Measurements from ENCODE around the gene C8G.

C8G gene

DNA sequence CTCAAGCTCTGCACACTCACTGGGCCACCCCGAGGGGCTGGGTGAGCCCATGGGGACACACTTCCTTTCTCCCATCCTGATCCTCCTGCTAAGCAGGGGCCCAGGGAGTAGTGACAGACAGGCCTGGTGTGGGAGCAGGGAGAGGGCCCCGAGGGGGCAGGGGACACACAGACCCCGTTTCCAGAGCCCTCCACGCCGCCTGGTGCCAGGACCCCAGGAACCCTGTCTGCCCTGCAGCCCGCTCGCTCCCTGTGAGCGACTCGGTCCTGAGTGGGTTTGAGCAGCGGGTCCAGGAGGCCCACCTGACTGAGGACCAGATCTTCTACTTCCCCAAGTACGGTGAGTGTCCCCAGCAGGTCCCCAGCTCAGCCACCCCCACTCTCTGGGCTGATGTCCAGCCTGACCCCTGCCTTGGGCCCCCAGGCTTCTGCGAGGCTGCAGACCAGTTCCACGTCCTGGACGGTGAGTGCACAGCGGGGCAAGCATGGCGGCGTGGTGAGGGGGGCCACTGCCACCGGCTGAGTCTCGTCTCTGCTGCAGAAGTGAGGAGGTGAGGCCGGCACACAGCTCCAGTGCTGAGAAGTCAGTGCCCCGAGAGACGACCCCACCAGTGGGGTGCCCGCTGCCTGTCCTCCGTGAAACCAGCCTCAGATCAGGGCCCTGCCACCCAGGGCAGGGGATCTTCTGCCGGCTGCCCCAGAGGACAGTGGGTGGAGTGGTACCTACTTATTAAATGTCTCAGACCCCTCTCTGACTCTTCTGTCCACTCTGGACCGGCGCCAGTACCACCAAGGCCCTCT, 1.4 kb downstream of the C8G start:
- Histone ChIP-seq H3K4me3 (no peak overlapping the region), H4K20me1 (peaks cover 24 to 29% (median 27%) of the 10 kb centered on the region in 11 experiments; a peak in 21 of 22 replicates), H3K9me3 (replicated peaks in 1 of 11) (no peaks in the 10 kb centered on the region), H3K4me2 (peak overlapping the region in 3 of 11 experiments; percentile 39 to 65 (median 57); a peak in 3 of 22 replicates), H3K9ac (peak overlapping the region in 3 of 11 experiments; percentile 9 to 23 (median 21); a peak in 3 of 22 replicates), H3K4me1 (peaks cover 35 to 67% (median 55%) of the 10 kb centered on the region in 10 experiments), H3K36me3 (peaks cover 16 to 22% (median 19%) of the 10 kb centered on the region in 11 experiments), H3K27me3 (no peaks in the 10 kb centered on the region), H3K27ac (no peak overlapping the region)
- no peak for TF ChIP-seq Cebpa-rat (IDR thresholded peaks at IDR 0.05)

DNA sequence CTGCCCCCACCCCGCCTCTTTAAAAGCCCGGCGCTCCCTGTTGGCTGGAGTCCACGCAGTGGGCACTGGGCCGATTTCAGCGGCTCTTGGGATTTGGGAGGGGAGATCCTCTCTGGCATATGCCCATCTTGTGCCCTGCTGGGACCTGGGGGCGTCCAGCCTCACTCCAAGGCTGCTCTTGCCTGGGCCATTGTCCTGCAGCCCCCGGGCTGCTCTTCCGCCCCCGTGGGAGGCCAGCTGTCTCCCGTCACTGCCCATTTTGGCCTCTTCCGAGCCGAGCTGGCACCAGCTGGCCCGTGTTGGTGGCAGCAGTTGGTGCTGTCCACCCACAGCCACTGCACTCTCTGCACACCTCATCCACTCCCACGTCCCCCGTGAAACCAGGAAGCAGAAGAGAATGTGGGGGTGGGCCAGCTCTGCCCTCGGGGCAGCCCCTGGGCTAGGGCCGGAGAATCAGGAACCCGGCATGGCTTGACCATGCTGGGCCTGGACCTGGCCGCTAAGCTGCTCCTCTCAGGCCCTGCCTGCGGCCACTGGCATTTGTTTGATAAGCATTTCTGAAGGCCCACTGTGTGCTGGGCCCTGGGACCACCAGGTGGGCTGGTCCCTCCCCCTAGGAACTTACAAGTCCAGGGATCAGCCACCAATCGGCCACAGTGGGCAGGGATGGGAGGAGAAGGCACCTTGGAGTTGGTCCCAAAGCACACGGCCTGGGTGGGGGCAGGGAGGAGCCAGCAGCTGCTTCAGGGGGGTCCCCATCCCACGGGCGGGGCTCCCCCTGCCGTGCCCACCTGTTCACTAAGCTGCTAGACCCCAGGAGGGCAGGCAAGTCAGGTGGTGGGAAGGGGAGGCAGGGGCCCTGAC, 2.2 kb downstream of the C8G start:
- TF ChIP-seq Cebpa-rat (IDR thresholded peaks at IDR 0.05) = no peak
- H3K9me3 ChIP-seq (replicated peaks in 1 of 11) = no peaks in the 10 kb centered on the region
- peaks cover 15 to 21% (median 19%) of the 10 kb centered on the region in 11 experiments; a peak in 21 of 22 replicates for H4K20me1 ChIP-seq
- H3K4me2 ChIP-seq = peak overlapping the region in 4 of 11 experiments; percentile 3 to 65 (median 42); a peak in 5 of 22 replicates
- H3K27me3 ChIP-seq = no peaks in the 10 kb centered on the region
- H3K27ac ChIP-seq = peak overlapping the region in 3 of 11 experiments; percentile 0 to 28 (median 18); a peak in 3 of 22 replicates
- peaks cover 35 to 63% (median 55%) of the 10 kb centered on the region in 10 experiments for H3K4me1 ChIP-seq
- H3K4me3 ChIP-seq = no peak overlapping the region
- H3K9ac ChIP-seq = peak overlapping the region in 7 of 11 experiments; percentile 3 to 52 (median 23); a peak in 10 of 22 replicates
- peaks cover 7 to 14% (median 11%) of the 10 kb centered on the region in 11 experiments for H3K36me3 ChIP-seq

DNA sequence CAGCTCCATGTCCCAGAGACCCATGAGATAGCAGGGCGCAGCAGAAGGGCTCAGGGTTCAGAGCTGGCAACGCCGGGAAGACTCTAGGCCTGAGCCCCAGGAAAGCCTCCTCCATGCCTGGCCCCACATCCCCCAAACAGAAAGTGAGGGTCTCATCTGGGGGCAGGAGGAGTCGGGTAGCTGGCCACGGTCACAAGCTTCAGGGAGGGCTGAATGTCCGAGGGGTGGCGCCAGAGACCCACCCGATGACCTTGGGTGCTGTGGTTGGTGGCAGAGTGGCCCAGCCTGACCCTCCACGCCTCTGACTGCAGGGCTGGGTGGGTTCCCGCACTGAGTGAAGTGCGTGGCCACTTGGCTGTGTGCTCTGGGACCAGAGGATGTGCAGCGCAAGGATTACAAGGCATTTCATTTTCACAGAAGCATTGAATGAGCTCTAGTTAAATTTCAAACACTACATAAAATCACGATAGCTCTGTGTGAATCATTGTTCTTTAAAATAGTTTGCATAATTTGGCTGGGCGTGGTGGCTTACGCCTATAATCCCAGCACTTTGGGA, 3.0 kb downstream of the C8G start:
- Histone ChIP-seq H4K20me1 (peaks cover 8 to 13% (median 11%) of the 10 kb centered on the region in 11 experiments; a peak in 20 of 22 replicates), H3K4me3 (no peak overlapping the region), H3K27me3 (no peaks in the 10 kb centered on the region), H3K9me3 (replicated peaks in 1 of 11) (no peaks in the 10 kb centered on the region), H3K4me2 (peak overlapping the region in 6 of 11 experiments; percentile 3 to 65 (median 20); a peak in 5 of 22 replicates), H3K27ac (peak overlapping the region in 3 of 11 experiments; percentile 0 to 28 (median 18); a peak in 3 of 22 replicates), H3K36me3 (peaks cover 0 to 6% (median 3%) of the 10 kb centered on the region in 11 experiments; a peak in 12 of 22 replicates), H3K4me1 (peaks cover 31 to 56% (median 48%) of the 10 kb centered on the region in 10 experiments), H3K9ac (peak overlapping the region in 6 of 11 experiments; percentile 3 to 52 (median 24); a peak in 6 of 22 replicates)
- TF ChIP-seq Cebpa-rat (IDR thresholded peaks at IDR 0.05) = no peak

DNA sequence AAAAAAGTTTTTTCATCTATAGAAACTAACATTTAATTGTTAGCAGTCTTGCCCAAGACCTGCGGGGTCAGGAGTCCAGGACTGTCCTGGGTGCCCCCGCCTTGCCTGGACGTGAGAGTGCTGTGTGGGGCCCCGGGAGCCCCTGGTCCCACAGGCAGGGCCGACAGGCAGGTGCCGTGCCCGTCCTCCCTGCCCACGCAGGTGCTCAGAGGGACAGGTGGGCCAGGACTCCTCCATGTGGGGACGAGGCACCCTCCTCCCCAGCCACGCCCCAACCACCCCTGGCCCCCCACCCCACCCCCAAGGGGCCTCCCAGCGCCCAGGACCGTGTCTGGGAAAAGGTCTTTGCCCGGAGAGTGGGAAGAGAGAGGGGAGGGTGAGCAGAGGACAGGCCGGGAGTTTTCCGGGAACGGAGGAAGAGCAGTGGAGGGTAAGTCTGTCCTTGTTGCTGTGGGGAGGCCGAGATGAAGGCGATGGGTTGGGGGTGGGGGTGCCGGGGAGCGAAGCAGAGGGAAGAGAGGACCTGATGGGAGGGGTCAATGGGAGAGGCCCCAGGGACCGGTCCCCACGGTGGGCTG, 4.3 kb downstream of the C8G start:
- Histone ChIP-seq H3K4me1 (peaks cover 24 to 51% (median 42%) of the 10 kb centered on the region in 10 experiments), H3K27ac (peak overlapping the region; percentile 63 to 76 (median 70); a peak in 21 of 22 replicates), H4K20me1 (peaks cover 0 to under 1% (median 0%) of the 10 kb centered on the region in 11 experiments; a peak in 2 of 22 replicates), H3K4me3 (peak overlapping the region; percentile 59 to 76 (median 66)), H3K9me3 (replicated peaks in 1 of 11) (no peaks in the 10 kb centered on the region), H3K36me3 (no peaks in the 10 kb centered on the region), H3K9ac (peak overlapping the region; percentile 64 to 81 (median 76)), H3K4me2 (peak overlapping the region; percentile 82 to 99 (median 94)), H3K27me3 (no peaks in the 10 kb centered on the region)
- TF ChIP-seq Cebpa-rat (IDR thresholded peaks at IDR 0.05) = no peak

DNA sequence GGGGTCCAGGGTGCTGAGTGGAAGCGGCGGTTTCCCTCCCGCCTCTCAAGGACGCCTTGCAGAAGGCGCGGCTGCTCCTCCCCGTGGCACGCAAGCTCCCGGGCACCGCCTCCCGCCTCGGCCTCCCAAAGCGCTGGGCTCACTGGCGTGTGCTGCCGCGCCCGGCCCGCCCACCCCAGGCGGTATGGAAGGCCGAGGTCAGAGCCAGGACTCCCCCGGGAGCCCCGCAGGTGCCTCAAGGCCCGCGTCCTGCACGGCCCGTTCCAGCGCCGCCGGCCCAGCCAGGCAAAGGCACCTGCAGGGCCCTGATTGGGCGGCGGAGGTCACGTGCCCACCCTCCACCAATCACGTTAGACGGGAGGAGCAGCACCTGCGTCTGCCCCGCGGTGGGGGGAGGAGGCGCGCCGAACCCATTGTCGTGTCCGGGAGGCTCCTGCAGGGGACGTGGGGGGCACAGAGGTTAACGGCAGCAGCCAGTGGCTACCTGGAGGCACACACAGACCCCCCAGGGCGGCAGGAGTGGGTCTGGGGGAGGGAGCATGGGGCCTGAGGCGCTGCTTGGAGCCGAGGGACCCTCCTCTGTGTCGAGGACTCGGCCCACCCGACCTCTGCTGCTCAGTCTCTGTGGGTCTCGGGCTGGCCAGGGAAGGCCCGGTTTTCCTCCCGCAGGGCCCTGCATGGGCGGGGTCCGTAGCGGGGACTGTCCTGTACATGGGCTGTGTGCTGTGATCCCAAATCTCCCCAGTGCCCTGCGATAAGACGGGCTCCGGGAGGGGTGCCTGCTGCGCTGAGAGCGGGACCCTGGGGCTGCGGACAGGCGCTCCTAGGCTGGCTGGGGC, 5.0 kb downstream of the C8G start:
- peak overlapping the region; percentile 59 to 76 (median 66) for H3K4me3 ChIP-seq
- H4K20me1 ChIP-seq = no peaks in the 10 kb centered on the region; a peak in 1 of 22 replicates
- H3K4me1 ChIP-seq = peaks cover 21 to 48% (median 39%) of the 10 kb centered on the region in 10 experiments
- H3K27me3 ChIP-seq = no peaks in the 10 kb centered on the region
- no peaks in the 10 kb centered on the region for H3K36me3 ChIP-seq
- TF ChIP-seq Cebpa-rat (IDR thresholded peaks at IDR 0.05) = no peak
- H3K9ac ChIP-seq = peak overlapping the region; percentile 64 to 81 (median 76)
- H3K4me2 ChIP-seq = peak overlapping the region; percentile 82 to 99 (median 94)
- no peaks in the 10 kb centered on the region for H3K9me3 ChIP-seq (replicated peaks in 1 of 11)
- peak overlapping the region; percentile 63 to 76 (median 70) for H3K27ac ChIP-seq

DNA sequence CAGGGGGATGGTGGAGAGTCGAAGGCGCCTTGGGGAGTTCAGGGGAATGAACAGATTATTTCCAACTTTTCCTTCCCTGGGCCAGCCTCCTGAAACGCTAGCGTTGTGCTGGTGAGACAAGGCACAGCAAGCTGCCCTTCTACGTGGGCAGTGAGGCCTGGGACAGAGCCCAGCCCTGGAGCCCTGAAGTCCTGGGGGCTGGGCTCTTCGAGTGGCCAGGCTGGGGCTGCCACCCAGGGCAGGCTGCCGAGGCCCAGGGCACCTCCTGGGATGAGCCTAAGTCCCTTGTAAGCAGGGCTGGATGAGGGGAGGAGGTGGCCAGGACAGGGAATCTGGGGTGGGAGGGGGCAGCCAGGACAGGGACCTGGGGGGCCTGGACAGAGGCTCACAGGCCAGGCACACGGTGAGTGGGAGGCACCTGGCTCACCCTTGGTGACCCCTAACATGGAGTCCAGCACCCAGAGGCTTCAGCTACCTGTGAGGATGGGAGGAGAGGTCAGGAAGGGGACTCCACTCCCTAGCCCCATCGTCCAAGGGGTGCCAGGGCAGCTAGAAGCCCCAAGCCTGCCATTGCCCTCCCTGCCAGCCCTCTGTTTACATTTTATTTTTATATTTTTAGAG, 5.7 kb downstream of the C8G start:
- Histone ChIP-seq H3K9ac (peak overlapping the region; percentile 64 to 81 (median 76)), H3K36me3 (no peaks in the 10 kb centered on the region), H3K27ac (peak overlapping the region; percentile 63 to 76 (median 70)), H3K4me2 (peak overlapping the region; percentile 82 to 99 (median 94)), H3K4me3 (peak overlapping the region; percentile 59 to 76 (median 66)), H3K9me3 (replicated peaks in 1 of 11) (no peaks in the 10 kb centered on the region), H4K20me1 (no peaks in the 10 kb centered on the region; a peak in 1 of 22 replicates), H3K4me1 (peaks cover 14 to 40% (median 31%) of the 10 kb centered on the region in 10 experiments), H3K27me3 (no peaks in the 10 kb centered on the region)
- no peak for TF ChIP-seq Cebpa-rat (IDR thresholded peaks at IDR 0.05)

Measured in BLaER1 treated with 17β-estradiol and CSF1 and Interleukin-3, amounts not matched to agents 10 nM and 100 nM (cell line).